GM18519 (cell line): Measurements from ENCODE around the gene KCNQ1.

Source experiments
- ATAC-seq: cut with Tn5 transposase; IDR thresholded peaks from one replicate; pipeline ENCODE4 v1.9.1; 2021; ENCODE audit warnings: mild to moderate bottlenecking, moderate library complexity; ENCODE audit not compliant: unreplicated experiment, low FRiP score

Gene KCNQ1

GRCh38 chr11:2655834-2656622 is 211.2 kb downstream of the KCNQ1 start:
- ATAC-seq = no peak

- no peak for ATAC-seq
Observed at GRCh38 chr11:2656859-2657258, 212.1 kb downstream of the KCNQ1 start.

GRCh38 chr11:2657697-2658284 is 213.0 kb downstream of the KCNQ1 start:
- no peak for ATAC-seq

- ATAC-seq = no peak
Observed at GRCh38 chr11:2660357-2660939, 215.6 kb downstream of the KCNQ1 start.

- ATAC-seq = no peak
Observed at GRCh38 chr11:2661173-2662023, 216.6 kb downstream of the KCNQ1 start.

GRCh38 chr11:2662024-2662312 is 217.2 kb downstream of the KCNQ1 start:
- no peak for ATAC-seq

- ATAC-seq = no peak
Observed at GRCh38 chr11:2662430-2663299, 217.9 kb downstream of the KCNQ1 start.

- no peak for ATAC-seq
Observed at GRCh38 chr11:2663506-2663905, 218.7 kb downstream of the KCNQ1 start.

- no peak for ATAC-seq
Observed at GRCh38 chr11:2663915-2664314, 219.1 kb downstream of the KCNQ1 start.

GRCh38 chr11:2664376-2664775 is 219.6 kb downstream of the KCNQ1 start:
- no peak for ATAC-seq

GRCh38 chr11:2664791-2665525 is 220.2 kb downstream of the KCNQ1 start:
- ATAC-seq = no peak

GRCh38 chr11:2665526-2666400 is 221.0 kb downstream of the KCNQ1 start:
- ATAC-seq = no peak

GRCh38 chr11:2666401-2666741 is 221.6 kb downstream of the KCNQ1 start:
- no peak for ATAC-seq

GRCh38 chr11:2666828-2667570 is 222.2 kb downstream of the KCNQ1 start:
- no peak for ATAC-seq

GRCh38 chr11:2667940-2668339 is 223.1 kb downstream of the KCNQ1 start:
- ATAC-seq = no peak

- ATAC-seq = no peak
Observed at GRCh38 chr11:2668876-2669275, 224.1 kb downstream of the KCNQ1 start.

GRCh38 chr11:2669634-2670469 is 225.0 kb downstream of the KCNQ1 start:
- no peak for ATAC-seq
